ENCODE data around the gene UBXN6.

The UBXN6 gene

GRCh38 chr19:4491446-4491845 lies 33.9 kb upstream of the UBXN6 start:
- Mint-ChIP-seq H3K9me3 (no peaks in the 10 kb centered on the region), H3K4me3 (no peak overlapping the region), H3K27ac (no peak overlapping the region), H3K27me3 (ENCODE audit: low read depth) (peaks cover 3% of the 10 kb centered on the region), H3K4me1 (no peaks in the 10 kb centered on the region), H3K36me3 (ENCODE audit: low read depth) (peaks cover 40% of the 10 kb centered on the region)
- TF ChIP-seq CTCF (IDR thresholded peaks at IDR 0.05; ENCODE audit: unreplicated experiment in 3 of 3) = no peak

GRCh38 chr19:4488496-4488895 lies 30.9 kb upstream of the UBXN6 start:
- TF ChIP-seq CTCF (IDR thresholded peaks at IDR 0.05; ENCODE audit: unreplicated experiment in 3 of 3) = no peak
- no peaks in the 10 kb centered on the region for H3K4me1 Mint-ChIP-seq
- H3K4me3 Mint-ChIP-seq = no peak overlapping the region
- H3K27me3 Mint-ChIP-seq (ENCODE audit: low read depth) = peaks cover 3% of the 10 kb centered on the region
- no peaks in the 10 kb centered on the region for H3K9me3 Mint-ChIP-seq
- H3K36me3 Mint-ChIP-seq (ENCODE audit: low read depth) = peaks cover 44% of the 10 kb centered on the region
- H3K27ac Mint-ChIP-seq = no peak overlapping the region

- Mint-ChIP-seq H3K4me1 (no peaks in the 10 kb centered on the region), H3K36me3 (ENCODE audit: low read depth) (peaks cover 48% of the 10 kb centered on the region)
Measured at GRCh38 chr19:4487572-4487971, 30.0 kb upstream of the UBXN6 start.

GRCh38 chr19:4483385-4483784 lies 25.8 kb upstream of the UBXN6 start:
- Mint-ChIP-seq H3K9me3 (no peaks in the 10 kb centered on the region), H3K36me3 (ENCODE audit: low read depth) (peaks cover 42% of the 10 kb centered on the region)
- no peak for TF ChIP-seq CTCF (IDR thresholded peaks at IDR 0.05; ENCODE audit: unreplicated experiment in 3 of 3)

More at GRCh38 chr19:4487572-4487971, 30.0 kb upstream of the UBXN6 start:
- Mint-ChIP-seq H3K27me3 (ENCODE audit: low read depth) (peaks cover 3% of the 10 kb centered on the region), H3K27ac (no peak overlapping the region), H3K4me3 (no peak overlapping the region), H3K9me3 (no peaks in the 10 kb centered on the region)
- TF ChIP-seq CTCF (IDR thresholded peaks at IDR 0.05; ENCODE audit: unreplicated experiment in 3 of 3) = no peak

GRCh38 chr19:4482721-4483364 lies 25.2 kb upstream of the UBXN6 start:
- H3K4me1 Mint-ChIP-seq = no peaks in the 10 kb centered on the region
- H3K9me3 Mint-ChIP-seq = no peaks in the 10 kb centered on the region
- peaks cover 45% of the 10 kb centered on the region for H3K36me3 Mint-ChIP-seq (ENCODE audit: low read depth)
- no peak for TF ChIP-seq CTCF (IDR thresholded peaks at IDR 0.05; ENCODE audit: unreplicated experiment in 3 of 3)
- H3K27ac Mint-ChIP-seq = no peak overlapping the region
- peaks cover 3% of the 10 kb centered on the region for H3K27me3 Mint-ChIP-seq (ENCODE audit: low read depth)
- no peak overlapping the region for H3K4me3 Mint-ChIP-seq

More at GRCh38 chr19:4483385-4483784, 25.8 kb upstream of the UBXN6 start:
- no peaks in the 10 kb centered on the region for H3K4me1 Mint-ChIP-seq
- no peak overlapping the region for H3K27ac Mint-ChIP-seq
- peaks cover 3% of the 10 kb centered on the region for H3K27me3 Mint-ChIP-seq (ENCODE audit: low read depth)
- H3K4me3 Mint-ChIP-seq = no peak overlapping the region
